GM12878 (cell line): ENCODE measurements around the gene PEAR1.

ENCODE experiments used
- JUND ChIP-seq: IDR thresholded peaks from 2 replicates; pipeline ENCODE4 v1.6.1; 2012; ENCODE audit warnings: low read depth, mild to moderate bottlenecking, low read length, improper control_type of control experiment, moderate library complexity
- POLR2A ChIP-seq: IDR thresholded peaks from 2 replicates; pipeline ENCODE4 v1.6.1; 2011; ENCODE audit warnings: low read depth, mild to moderate bottlenecking, low read length
- POU2F2 ChIP-seq: IDR thresholded peaks from 3 replicates; pipeline ENCODE4 v1.6.1; 2011; ENCODE audit warnings: low read depth, mild to moderate bottlenecking, low read length, borderline replicate concordance
- SREBF1 ChIP-seq: IDR thresholded peaks from 2 replicates; pipeline ENCODE4 v1.6.1; 2012; ENCODE audit warnings: mild to moderate bottlenecking, low read length

GRCh38 chr1:156885880-156886355 lies 7.6 kb upstream of the PEAR1 start:
- TF ChIP-seq POLR2A (no peak), SREBF1 (no peak), POU2F2 (no peak), JUND (no peak)
